GM21529 (cell line): Measurements from ENCODE around the gene ENKUR.

Experiments
- ATAC-seq: cut with Tn5 transposase; IDR thresholded peaks from one replicate; pipeline ENCODE4 v1.9.1; 2021; ENCODE audit not compliant: unreplicated experiment

Gene ENKUR

GRCh38 chr10:24950439-24950838, 65.5 kb downstream of the ENKUR start:
- no peak for ATAC-seq

GRCh38 chr10:24949616-24950015, 66.3 kb downstream of the ENKUR start:
- ATAC-seq = no peak

- peak; percentile 70 for ATAC-seq
These were observed 68.5 kb downstream of the ENKUR start for GRCh38 chr10:24947304-24948097.

- ATAC-seq = no peak
These were observed 71.3 kb downstream of the ENKUR start for GRCh38 chr10:24944512-24945255.

GRCh38 chr10:24938525-24938924, 77.4 kb downstream of the ENKUR start:
- no peak for ATAC-seq

- no peak for ATAC-seq
These were observed 77.9 kb downstream of the ENKUR start for GRCh38 chr10:24938076-24938475.

- ATAC-seq = no peak
These were observed 80.3 kb downstream of the ENKUR start for GRCh38 chr10:24935504-24936292.
